GM21360 (cell line): ENCODE results near the gene THSD4.
"Not testable (repeated sequence)": the region's sequence is repeated elsewhere in the genome, so short reads cannot be mapped to it uniquely, and the experiment has no call there.

Source experiments
- ATAC-seq: cut with Tn5 transposase; IDR thresholded peaks from one replicate; pipeline ENCODE4 v1.9.1; 2021; ENCODE audit warnings: mild to moderate bottlenecking, moderate library complexity; ENCODE audit not compliant: unreplicated experiment

Gene THSD4

DNA sequence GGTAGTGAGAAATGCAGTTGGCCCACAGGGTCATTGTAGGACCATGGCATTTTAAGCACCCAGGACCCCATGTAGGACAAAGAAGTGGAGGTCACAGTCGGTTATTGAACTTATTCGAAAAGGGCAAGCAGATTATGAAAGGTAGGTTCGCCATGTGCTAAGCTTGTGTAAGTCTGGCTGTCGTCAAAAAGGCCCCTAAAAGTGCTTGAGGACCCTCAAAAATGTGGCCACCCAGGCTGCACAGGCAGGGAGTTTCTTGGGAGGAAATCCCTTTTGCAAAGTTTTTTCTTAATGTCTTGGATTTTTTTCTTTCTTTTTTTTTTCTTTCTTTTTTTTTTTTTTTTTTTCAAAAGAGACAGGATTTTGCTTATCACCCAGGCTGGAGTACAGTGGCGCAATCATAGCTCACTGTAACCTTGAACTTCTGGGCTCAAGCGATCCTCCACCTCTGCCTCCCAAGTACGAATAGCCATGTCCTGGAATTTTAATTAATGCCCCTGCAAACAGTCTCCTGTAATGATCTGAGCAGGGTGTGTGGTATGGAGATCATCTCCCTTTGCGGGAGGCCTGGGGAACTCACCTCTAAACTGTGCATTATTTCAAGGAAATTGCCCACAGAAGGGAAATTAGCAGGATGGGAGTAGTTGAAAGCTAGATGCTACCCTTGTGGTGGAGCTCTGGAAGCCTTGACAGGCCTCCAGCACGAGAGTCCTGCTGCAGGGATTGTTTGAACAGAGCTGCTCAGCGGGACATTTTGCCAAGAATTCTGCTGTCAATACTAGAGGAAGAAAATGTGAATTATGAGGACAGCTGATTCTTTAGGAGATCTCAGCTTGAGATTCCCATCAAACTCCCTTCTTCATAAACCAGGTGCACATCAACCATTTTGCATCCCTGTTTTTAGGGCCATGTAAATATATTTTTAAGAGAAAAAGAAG is 28.4 kb downstream of the THSD4 start:
- ATAC-seq = no peak

DNA sequence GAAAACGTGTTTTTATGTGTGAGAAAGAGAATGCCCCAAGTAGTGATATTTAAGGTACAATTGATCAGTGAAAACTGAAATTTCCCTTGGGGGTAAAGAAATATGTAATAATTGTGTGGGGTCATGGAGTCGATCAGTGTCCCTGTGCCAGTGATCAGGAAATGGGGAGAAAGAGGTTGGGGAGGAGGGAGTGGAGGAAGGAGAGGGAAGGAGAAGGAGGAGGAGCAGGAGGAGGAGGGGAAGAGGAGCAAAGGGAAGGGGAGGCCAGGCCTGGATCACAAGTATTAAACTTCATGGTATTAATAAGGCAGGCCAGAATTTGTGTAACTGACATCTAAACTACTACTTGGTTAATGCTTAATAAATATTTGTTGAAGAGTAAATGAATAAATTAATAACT is 30.4 kb downstream of the THSD4 start:
- ATAC-seq = no peak

DNA sequence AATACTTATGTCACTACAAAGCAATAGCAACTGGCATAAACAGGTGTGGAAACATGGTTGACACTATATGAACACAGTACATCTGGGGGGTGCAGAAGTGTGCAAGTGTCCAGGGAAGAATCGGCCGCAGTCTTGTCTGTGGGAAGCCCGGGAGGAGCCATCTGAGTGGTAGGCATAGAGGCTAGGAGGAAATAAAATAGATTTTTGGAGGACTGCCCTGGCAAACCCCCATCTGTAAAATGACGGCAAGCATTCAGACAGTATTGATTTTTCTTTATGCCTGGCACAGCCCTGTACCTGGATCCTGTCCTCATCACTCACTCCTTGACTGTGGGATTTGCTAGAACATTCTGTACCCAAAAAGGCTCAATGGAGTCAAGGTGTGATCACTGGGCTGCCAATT is 31.3 kb downstream of the THSD4 start:
- no peak for ATAC-seq

DNA sequence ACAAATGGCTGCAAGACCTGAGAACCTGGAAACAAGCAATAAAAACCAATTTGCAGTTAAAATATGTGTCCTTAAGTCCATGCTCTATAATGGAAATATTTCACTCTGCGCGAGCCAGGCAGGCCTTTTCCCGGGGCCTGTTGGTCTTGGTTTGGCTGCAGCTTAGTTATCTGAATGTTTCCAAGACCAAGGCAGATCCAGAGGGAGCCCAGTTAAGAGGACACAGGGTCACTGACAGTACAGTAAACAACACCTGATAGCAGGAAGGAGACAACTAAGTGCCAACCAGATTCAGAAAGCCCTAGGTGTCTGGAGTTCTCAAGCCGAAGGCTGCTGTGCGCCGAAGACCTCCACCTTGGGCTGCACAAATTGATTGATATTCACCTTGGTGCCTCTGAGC is 32.8 kb downstream of the THSD4 start:
- no peak for ATAC-seq

DNA sequence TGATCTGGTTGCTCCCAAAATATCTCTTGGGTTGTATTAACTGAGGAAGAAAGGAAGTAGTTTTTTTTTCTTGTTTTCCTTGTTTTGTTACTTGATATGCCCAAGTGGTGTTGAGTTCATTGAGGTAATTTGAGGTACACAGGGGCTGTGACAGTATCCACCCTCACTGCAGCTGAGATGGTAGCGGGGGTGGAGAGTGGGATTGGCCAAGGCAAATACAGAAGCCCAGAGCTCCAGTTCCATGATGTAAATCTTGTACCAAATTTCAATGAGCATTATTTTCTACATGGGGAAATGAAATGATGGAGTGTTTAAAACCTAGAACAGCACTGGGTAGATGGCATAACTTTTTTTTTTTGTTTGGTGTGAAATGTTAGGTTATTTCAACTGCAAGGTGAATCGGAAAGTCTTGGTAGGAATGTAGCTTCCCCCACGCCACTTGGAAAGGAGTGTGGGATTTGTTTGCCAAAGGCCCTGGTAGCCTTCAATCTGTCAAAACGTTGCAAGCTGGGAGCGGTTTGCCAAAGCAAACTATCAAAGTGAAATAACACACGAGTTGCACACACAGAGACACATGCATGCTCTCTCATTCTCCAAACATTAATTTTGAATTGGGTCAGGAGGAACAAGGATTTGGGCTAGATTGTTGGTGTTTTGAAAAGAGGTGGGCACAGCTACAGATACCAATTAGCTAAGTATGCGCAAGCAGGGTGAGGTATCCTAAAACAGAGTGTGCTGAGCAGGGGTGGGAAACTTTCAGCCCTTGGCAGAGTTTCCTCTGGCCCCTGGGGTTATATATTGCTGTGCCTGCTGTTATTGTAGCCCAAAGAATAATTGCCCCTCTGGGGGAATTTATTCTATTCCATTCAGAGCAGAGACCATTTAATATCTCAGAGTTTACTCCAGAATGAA is 34.6 kb downstream of the THSD4 start:
- ATAC-seq = no peak

DNA sequence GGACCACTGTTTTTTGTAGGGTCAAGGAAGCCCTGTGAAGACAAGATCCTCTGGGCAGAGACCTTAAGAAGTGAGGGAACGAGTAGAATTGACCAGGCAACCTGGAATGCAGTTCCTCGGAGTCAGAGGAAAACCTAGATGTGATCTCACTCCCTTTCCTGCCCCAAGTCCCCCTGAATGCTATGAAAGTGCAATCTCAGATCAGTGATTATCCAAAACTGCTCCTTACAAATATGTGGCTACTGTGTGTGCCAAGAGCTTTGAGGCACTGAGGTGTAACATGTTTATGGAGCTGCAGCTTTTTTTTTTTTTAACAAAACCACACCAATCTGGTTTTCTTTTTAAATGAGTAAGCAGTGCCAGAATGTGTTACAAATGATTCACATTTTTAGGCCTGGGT is 35.8 kb downstream of the THSD4 start:
- no peak for ATAC-seq

DNA sequence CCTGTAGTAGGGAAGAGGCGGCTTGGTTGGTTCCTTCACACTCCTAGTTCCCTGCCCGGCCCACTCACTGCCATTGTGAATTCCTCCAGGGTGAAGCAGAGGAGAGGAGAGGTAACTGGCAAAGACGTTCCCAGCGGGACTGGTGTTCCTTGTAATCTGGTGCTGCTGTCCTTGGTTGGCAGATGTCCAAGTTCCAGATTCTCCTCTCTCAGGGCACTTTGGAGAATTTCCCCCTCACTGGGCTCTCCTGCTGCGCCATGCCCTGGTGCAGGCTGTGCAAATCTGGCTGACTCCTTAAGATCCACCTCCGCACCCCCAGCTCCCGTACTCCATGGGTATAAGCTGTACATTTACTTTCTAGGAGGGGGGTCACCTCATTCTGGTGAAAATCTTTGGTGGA is 37.3 kb downstream of the THSD4 start:
- no peak for ATAC-seq

DNA sequence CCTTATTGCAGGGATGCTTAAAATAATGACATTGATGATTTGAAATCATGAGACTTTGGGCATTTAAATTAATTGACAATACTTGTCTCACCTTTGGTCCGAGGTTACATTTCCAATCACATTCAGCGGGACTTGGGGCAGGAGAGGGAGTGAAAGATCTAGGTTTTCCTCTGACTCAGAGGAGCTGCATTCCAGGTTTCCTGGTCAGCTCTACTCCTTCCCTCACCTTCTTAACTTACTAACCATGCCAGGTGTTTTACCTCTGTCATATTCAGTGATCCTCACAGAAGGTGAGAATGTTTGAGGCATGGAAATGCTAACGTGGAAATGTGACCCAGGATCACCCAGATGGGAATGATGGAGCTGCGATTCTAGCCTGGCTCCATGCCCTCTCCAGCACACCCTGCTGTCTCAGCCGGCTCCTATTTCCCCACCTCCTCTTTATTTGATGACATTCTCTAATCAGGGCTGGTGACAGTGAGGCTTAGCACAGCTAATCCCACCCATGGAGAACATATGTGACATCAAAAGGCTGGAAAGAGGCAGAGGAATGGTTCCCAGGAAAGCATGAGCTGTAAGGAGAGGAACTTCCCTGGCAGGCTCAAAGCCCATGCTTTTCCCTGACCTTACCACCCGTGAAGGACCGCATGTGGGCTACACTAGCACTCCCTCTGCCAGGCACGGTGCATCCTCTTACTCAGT is 38.7 kb downstream of the THSD4 start:
- no peak for ATAC-seq

DNA sequence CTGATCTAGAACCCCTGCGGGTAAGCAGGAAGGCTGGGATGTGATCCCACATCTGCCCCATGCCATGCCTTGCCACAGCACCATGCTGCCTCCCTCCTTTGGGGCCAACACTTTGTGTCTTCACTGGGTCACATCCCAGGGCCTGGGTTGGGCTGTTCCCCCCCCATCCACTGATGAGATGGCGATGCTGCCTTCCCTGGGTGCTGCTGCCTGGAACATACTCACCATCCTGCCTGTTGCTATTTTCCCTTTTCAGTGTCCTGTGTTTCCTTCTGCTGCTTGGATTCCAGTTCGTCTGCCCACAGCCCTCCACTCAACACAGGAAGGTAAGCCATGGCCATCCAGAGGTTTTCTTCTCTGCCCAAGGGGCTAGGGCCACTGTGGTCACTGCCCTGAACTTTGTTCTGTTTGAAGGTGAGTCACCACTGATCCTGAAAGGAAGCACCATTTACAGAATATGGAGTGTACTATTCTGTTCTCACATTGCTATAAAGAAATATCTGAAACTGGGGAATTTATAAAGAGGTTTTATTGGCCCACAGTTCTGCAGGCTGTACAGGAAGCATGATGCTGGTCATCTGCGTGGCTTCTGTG is 39.4 kb downstream of the THSD4 start:
- no peak for ATAC-seq

DNA sequence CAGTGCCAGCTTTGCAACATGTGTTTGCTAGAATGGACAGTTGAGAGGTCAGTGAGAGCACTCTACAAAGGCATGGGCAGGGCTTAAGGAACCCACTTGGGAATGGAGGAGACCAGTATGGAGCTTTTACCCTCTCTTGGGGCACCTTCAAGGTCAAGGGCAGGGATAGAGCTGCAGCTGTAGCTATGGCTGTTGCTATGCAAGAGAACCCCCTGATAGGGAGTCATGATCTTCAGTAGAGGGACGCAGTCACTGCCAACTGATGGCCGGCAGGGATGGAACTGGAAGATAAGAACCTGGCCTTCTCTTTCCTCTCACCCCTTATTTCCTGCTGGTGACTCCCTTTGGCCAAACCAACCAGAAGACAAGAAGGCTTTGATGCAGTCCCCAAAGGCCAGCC is 40.3 kb downstream of the THSD4 start:
- ATAC-seq = no peak

DNA sequence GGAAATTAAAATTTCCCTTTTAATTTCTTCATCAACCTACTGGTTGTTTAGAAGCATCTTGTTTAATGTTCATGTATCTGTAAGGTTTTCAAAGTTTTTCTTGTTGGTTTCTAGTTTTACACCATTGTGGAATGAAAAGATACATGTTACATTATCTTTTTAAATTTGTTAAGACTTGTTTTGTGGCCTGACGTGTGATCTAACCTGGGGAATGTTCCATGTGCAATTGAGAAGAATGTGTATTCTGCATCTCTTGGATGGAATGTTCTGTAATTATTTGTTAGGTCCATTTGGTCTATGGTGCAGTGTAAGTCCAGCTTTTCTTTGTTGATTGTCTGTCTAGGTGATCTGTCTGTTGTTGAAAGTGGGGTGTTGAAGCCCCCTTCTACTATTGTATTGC is 45.7 kb downstream of the THSD4 start:
- no peak for ATAC-seq

DNA sequence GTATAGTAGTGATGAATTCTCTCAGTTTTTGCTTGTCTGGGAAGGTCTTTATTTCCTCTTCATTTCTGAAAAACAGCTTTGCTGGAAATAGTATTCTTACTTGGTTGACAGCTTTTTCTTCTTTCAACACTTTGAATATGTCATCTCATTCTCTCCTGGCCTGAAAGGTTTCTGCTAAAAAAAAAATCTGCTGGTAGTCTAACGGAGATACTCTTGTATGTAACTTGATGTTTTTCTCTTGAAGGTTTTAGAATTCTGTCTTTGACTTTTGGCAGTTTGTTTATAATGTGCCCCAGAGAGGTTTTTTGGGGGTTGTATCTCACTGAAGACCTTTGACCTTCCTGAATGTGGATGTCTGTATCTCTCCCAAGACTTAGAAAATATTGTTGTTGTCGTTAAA is 47.0 kb downstream of the THSD4 start:
- no peak for ATAC-seq

DNA sequence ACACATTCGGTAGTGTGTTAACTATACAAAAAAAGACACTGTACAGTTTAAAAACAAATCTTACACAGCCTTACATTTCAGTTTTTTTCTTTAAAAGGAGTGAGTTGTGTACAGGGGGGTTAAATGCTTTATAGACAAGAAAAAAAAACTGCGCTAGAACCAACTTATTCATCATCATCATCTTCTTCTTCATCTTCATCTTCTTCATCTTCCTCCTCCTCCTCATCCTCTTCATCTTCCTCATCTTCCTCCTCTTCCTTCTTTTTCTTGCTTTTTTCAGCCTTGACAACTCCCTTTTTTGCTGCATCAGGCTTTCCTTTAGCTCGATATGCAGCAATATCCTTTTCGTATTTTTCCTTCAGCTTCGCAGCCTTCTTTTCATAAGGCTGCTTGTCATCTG is 49.3 kb downstream of the THSD4 start:
- ATAC-seq = not testable (repeated sequence)

DNA sequence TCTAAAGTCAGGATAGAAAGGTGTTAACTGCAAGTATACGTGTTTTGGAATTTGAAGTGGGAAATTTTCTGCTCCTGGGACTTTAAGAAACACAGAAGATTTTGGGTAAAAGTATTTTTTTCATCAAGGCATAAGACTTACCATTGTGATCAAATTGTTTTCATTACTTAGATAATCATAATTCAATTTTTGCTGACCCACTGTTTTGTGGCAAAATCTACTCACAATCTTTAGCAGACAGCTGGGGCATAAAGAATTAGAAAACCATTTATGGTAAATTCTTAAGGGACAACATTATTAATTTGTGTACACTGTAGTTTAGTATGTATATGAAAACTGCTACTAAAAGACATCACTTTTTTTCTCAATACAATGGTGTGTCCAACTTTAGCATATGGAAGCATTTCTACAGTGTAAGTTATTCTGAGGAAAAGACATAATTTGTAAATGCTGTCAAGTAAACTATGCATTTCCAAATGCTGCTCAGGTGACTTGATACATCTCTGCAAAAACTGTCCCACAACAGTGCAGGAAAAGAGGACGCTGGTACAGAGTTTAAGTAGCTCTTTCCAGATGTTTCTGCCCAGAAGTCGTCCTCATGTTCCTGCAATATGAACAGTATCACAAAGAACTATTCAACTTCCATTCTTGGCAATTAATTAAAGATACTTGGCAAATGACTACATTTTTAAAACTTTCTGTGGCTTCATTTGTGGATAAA is 52.3 kb downstream of the THSD4 start:
- no peak for ATAC-seq

DNA sequence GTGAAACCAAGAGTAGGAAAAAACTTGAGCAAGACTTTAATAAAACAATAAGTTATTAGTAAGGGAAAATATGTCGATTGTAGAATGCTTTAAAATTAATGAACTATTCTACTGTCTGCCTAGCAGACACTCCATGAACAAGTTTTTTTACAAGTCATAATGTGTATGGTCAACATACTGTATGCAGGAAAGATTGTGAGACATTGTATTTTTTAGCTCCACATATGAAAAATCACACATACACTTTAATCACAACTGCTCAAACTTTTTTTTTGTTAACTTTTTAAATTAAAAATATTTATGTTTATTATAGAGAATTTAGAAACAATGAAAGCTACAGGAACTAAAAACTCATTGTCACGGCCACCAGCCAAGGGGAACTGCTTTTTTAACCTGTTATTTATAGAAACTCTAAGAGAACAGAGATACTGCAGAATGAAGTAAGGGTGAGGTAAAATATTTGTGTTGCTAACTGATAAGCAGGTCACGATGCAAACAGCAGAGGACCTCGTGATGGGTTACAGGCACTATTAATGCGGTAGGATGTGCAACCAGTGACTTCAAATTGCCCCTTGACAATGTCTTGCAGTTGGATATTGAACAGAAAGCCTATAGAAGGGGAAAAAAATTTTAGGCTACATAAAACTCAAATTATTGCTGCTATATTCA is 53.0 kb downstream of the THSD4 start:
- no peak for ATAC-seq

DNA sequence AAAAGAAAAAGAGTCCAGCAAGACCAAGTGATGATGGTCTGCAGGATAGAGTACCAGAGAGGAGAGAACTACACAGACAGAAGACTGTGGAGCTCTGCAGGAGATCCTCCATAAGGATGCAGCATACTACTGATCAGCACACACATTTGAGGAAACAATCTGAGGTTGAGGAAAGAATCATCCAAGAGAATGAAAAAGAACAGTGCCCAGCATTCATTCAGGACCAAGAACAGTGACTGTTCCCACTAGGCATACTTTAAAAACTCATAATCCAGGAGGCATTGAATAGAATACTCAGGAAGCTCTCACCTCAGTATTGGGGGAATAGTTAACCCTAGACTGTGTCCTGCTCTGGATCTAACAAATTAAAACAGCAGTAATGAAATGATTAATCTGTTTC is 54.9 kb downstream of the THSD4 start:
- no peak for ATAC-seq

DNA sequence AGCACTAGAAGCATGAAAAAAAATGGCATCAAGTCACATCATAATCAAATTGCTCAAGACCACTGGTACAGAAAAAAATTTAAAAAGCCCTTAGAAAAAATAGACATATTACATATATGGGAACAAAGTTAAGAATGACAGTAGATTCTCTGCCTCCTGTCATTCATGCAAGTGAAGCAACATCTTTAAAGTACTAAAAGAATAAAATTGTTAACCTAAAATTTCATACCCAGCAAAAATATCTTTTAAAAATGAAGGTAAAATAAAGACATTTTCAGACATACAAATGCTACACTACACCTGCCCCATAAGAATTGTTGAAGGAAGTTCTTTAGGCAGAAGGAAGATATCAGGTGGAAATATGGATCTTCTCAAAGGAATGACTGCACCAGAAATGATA is 55.9 kb downstream of the THSD4 start:
- ATAC-seq = no peak

DNA sequence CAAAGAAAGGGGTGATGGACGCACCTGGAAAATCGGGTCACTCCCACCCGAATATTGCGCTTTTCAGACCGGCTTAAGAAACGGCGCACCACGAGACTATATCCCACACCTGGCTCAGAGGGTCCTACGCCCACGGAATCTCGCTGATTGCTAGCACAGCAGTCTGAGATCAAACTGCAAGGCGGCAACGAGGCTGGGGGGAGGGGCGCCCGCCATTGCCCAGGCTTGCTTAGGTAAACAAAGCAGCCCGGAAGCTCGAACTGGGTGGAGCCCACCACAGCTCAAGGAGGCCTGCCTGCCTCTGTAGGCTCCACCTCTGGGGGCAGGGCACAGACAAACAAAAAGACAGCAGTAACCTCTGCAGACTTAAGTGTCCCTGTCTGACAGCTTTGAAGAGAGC is 59.1 kb downstream of the THSD4 start:
- ATAC-seq = not testable (repeated sequence)

DNA sequence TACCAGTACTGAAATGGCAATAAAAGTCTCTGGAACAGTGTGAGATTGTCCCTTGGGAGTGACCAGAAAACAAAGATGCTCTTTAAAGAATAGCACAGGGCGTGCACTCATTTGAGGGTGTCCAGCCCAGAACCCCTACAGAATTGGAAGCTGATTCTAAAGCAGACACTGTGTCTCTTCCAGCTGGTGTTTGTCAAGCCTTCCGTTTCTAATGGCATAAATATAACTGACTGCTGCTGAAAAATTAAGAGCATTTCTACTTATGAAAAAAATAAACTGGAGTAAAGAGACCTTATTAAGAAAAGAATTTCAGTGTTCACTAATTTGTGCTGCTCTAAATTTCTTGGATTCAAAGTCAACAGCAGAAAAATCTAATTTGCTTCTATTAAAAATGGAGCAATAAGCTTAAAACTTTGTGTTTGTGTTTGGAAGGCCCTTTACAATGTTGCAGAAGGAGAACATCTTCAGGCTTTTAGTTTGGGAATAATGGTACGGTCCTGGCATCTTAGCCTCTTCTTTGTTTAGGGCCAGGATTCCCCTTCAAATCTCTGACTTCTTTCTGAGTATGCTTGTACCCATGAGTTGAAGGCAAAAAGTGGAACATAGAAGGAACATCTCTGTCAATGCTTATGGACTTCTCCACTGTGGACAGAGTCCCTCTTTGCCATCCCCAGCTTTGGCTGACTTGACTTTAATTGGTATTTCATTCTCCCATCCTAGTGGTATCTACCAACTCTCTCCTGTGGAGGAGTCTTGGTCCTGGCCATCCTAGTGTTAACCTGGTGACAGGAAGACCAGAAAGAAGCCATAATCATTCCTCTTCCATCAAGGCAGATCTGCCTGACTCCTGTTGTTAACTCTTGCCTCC is 65.9 kb downstream of the THSD4 start:
- no peak for ATAC-seq
